ENCODE measurements around the gene SUCO.

The SUCO gene

DNA sequence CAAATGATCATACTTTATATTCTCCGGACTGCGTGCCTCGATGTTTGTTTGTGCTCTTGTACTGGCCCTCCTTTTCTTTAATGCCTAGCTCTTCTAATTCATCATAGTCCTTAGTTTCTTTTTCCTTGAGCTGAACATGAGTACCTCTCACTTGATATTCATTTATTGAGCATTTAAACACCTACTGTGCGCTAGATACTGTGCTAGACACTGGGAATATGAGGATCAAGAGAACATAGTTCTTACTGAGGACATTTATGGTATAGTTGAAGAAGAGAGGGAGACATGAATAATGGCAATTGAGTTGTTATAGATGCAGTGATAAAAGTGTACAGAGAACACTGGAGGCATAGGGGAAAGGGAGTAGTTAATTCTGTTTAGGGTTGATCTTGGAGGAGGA lies 22.0 kb downstream of the SUCO start:
- POLR2A ChIA-PET = no interaction called here
- DNase-seq (ENCODE audit: extremely low spot score) = no peak
- no peak for TF ChIP-seq FOXA1 (IDR thresholded peaks at IDR 0.05)
- TF ChIP-seq FOXK2 (IDR thresholded peaks at IDR 0.05) = no peak
- no peak for TF ChIP-seq NFRKB (IDR thresholded peaks at IDR 0.05)
- TF ChIP-seq HDGF (IDR thresholded peaks at IDR 0.05; ENCODE audit: borderline replicate concordance) = no peak
- no peak for TF ChIP-seq SP1 (IDR thresholded peaks at IDR 0.05)
- no peak for TF ChIP-seq ARNT (IDR thresholded peaks at IDR 0.05)
- TF ChIP-seq L3MBTL2 (conservative IDR thresholded peaks at IDR 0.05) = no peak
- TF ChIP-seq ELF4 (IDR thresholded peaks at IDR 0.05) = no peak
- TF ChIP-seq FOXM1 (IDR thresholded peaks at IDR 0.05; ENCODE audit: borderline replicate concordance) = no peak
- TF ChIP-seq, protein P1, sequence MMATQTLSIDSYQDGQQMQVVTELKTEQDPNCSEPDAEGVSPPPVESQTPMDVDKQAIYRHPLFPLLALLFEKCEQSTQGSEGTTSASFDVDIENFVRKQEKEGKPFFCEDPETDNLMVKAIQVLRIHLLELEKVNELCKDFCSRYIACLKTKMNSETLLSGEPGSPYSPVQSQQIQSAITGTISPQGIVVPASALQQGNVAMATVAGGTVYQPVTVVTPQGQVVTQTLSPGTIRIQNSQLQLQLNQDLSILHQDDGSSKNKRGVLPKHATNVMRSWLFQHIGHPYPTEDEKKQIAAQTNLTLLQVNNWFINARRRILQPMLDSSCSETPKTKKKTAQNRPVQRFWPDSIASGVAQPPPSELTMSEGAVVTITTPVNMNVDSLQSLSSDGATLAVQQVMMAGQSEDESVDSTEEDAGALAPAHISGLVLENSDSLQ (IDR thresholded peaks at IDR 0.05) = no peak
- no peak for TF ChIP-seq CTBP1 (IDR thresholded peaks at IDR 0.05; ENCODE audit: borderline replicate concordance)
- no peak for TF ChIP-seq BHLHE40 (IDR thresholded peaks at IDR 0.05; ENCODE audit: borderline replicate concordance)
- TF ChIP-seq TARDBP (IDR thresholded peaks at IDR 0.05) = no peak
- TF ChIP-seq SUZ12 (IDR thresholded peaks at IDR 0.05) = no peak
- TF ChIP-seq ZNF384 (IDR thresholded peaks at IDR 0.05) = no peak
- TF ChIP-seq LEF1 (IDR thresholded peaks at IDR 0.05; ENCODE audit: borderline replicate concordance) = no peak
- CTCF ChIA-PET = no interaction called here

- TF ChIP-seq CTBP1 (IDR thresholded peaks at IDR 0.05; ENCODE audit: borderline replicate concordance) (no peak), SP1 (IDR thresholded peaks at IDR 0.05) (no peak), ELF4 (IDR thresholded peaks at IDR 0.05) (no peak), FOXA1 (IDR thresholded peaks at IDR 0.05) (no peak), ZNF384 (IDR thresholded peaks at IDR 0.05) (no peak), NFRKB (IDR thresholded peaks at IDR 0.05) (no peak), HDGF (IDR thresholded peaks at IDR 0.05; ENCODE audit: borderline replicate concordance) (no peak)
- ChIA-PET POLR2A (no interaction called here), CTCF (no interaction called here)
- DNase-seq (ENCODE audit: extremely low spot score) = no peak
Measured at GRCh38 chr1:172556461-172556860, 23.5 kb downstream of the SUCO start.

DNA sequence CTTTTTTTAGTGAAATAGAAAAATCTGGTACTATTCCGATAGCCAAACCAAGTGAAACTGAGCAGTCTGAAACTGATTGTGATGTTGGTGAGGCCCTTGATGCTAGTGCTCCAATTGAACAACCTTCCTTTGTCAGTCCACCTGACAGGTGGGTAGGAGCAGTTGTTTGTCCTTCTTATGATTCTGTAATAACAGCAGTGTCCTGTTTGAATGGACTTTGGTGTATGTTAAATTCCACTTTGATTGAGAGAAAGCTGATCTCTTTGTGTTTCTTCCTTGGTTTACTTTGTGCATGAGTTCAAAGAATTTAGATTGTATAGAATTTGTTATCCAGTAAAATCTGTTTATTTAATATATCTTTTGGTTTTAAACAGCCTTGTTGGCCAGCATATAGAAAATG lies 24.3 kb downstream of the SUCO start:
- no peak for TF ChIP-seq FOXM1 (IDR thresholded peaks at IDR 0.05; ENCODE audit: borderline replicate concordance)
- TF ChIP-seq ELF4 (IDR thresholded peaks at IDR 0.05) = no peak
- no peak for TF ChIP-seq TARDBP (IDR thresholded peaks at IDR 0.05)
- no peak for TF ChIP-seq ARNT (IDR thresholded peaks at IDR 0.05)
- no peak for TF ChIP-seq ZNF384 (IDR thresholded peaks at IDR 0.05)
- no peak for TF ChIP-seq NFRKB (IDR thresholded peaks at IDR 0.05)
- no peak for TF ChIP-seq FOXA1 (IDR thresholded peaks at IDR 0.05)
- no peak for TF ChIP-seq HDGF (IDR thresholded peaks at IDR 0.05; ENCODE audit: borderline replicate concordance)
- no peak for TF ChIP-seq CTBP1 (IDR thresholded peaks at IDR 0.05; ENCODE audit: borderline replicate concordance)
- no peak for TF ChIP-seq FOXK2 (IDR thresholded peaks at IDR 0.05)
- TF ChIP-seq SUZ12 (IDR thresholded peaks at IDR 0.05) = no peak
- TF ChIP-seq LEF1 (IDR thresholded peaks at IDR 0.05; ENCODE audit: borderline replicate concordance) = no peak
- TF ChIP-seq L3MBTL2 (conservative IDR thresholded peaks at IDR 0.05) = no peak
- no peak for TF ChIP-seq SP1 (IDR thresholded peaks at IDR 0.05)
- TF ChIP-seq, protein P1 (IDR thresholded peaks at IDR 0.05) = no peak
- no peak for TF ChIP-seq BHLHE40 (IDR thresholded peaks at IDR 0.05; ENCODE audit: borderline replicate concordance)
- DNase-seq (ENCODE audit: extremely low spot score) = no peak
- ChIA-PET CTCF (no interaction called here), POLR2A (no interaction called here)

- TF ChIP-seq LEF1 (IDR thresholded peaks at IDR 0.05; ENCODE audit: borderline replicate concordance) (no peak), ELF4 (IDR thresholded peaks at IDR 0.05) (no peak), HDGF (IDR thresholded peaks at IDR 0.05; ENCODE audit: borderline replicate concordance) (no peak), L3MBTL2 (conservative IDR thresholded peaks at IDR 0.05) (no peak), FOXA1 (IDR thresholded peaks at IDR 0.05) (no peak), ARNT (IDR thresholded peaks at IDR 0.05) (no peak), SUZ12 (IDR thresholded peaks at IDR 0.05) (no peak), FOXK2 (IDR thresholded peaks at IDR 0.05) (no peak), CTBP1 (IDR thresholded peaks at IDR 0.05; ENCODE audit: borderline replicate concordance) (no peak), ZNF384 (IDR thresholded peaks at IDR 0.05) (no peak), TARDBP (IDR thresholded peaks at IDR 0.05) (no peak), SP1 (IDR thresholded peaks at IDR 0.05) (no peak), BHLHE40 (IDR thresholded peaks at IDR 0.05; ENCODE audit: borderline replicate concordance) (no peak)
- TF ChIP-seq, protein P1 (IDR thresholded peaks at IDR 0.05) = no peak
- ChIA-PET CTCF (no interaction called here), POLR2A (no interaction called here)
- DNase-seq (ENCODE audit: extremely low spot score) = no peak
Measured at GRCh38 chr1:172559572-172560210, 26.7 kb downstream of the SUCO start.

DNA sequence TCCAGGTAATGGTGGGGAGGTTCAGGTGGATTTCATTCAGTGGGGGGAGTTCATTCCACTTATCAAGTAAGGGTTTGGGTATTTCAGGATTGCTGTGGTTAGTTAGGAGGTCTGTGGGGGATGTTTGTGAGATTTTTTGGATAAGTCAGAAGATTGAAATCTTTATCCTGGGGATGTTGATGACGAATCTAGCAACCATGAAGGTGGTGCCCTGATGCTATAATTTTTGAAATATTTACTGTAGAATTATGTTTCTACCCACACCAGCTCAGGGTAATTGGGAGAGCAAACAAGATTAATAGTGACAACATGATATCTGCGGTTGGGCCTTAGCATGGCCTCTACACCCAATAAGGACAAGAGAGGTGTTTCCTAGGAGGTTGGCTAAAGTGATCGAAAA lies 28.3 kb downstream of the SUCO start:
- CTCF ChIA-PET = no interaction called here
- no peak for DNase-seq (ENCODE audit: extremely low spot score)
- POLR2A ChIA-PET = no interaction called here
- TF ChIP-seq CTBP1 (IDR thresholded peaks at IDR 0.05; ENCODE audit: borderline replicate concordance) (no peak), HDGF (IDR thresholded peaks at IDR 0.05; ENCODE audit: borderline replicate concordance) (no peak), SUZ12 (IDR thresholded peaks at IDR 0.05) (no peak), ARNT (IDR thresholded peaks at IDR 0.05) (no peak)

- no peak for DNase-seq (ENCODE audit: extremely low spot score)
- POLR2A ChIA-PET = no interaction called here
- CTCF ChIA-PET = interaction anchor here (0.6 kb wide), 1 partner anchor 48 kb away, joined by 3 read pairs; no protein-coding TSS in a partner anchor
- TF ChIP-seq L3MBTL2 (conservative IDR thresholded peaks at IDR 0.05) (no peak), HDGF (IDR thresholded peaks at IDR 0.05; ENCODE audit: borderline replicate concordance) (no peak), ELF4 (IDR thresholded peaks at IDR 0.05) (no peak), FOXM1 (IDR thresholded peaks at IDR 0.05; ENCODE audit: borderline replicate concordance) (no peak), BHLHE40 (IDR thresholded peaks at IDR 0.05; ENCODE audit: borderline replicate concordance) (no peak), NFRKB (IDR thresholded peaks at IDR 0.05) (no peak), ZNF384 (IDR thresholded peaks at IDR 0.05) (no peak), SUZ12 (IDR thresholded peaks at IDR 0.05) (no peak), TARDBP (IDR thresholded peaks at IDR 0.05) (no peak), LEF1 (IDR thresholded peaks at IDR 0.05; ENCODE audit: borderline replicate concordance) (no peak), FOXK2 (IDR thresholded peaks at IDR 0.05) (no peak), ARNT (IDR thresholded peaks at IDR 0.05) (no peak), FOXA1 (IDR thresholded peaks at IDR 0.05) (no peak), CTBP1 (IDR thresholded peaks at IDR 0.05; ENCODE audit: borderline replicate concordance) (no peak), SP1 (IDR thresholded peaks at IDR 0.05) (no peak)
- TF ChIP-seq, protein P1 (IDR thresholded peaks at IDR 0.05) = no peak
Measured at GRCh38 chr1:172566196-172566997, 33.4 kb downstream of the SUCO start.

All from HEK293T (cell line).